SK-N-SH (cell line): ENCODE measurements around the gene ZNF469. TPM values are rescaled to one million over a fixed set of nuclear protein-coding genes. Genes with fewer than 3 reads are reported as not detected.
A peak's percentile ranks its signal among the peaks of the same experiment; 100 is the strongest.

Experiments used
- CTCF ChIA-PET: fragments of 300-600, 350-600 bp; formaldehyde crosslinking; extraction: SDS; loops from one replicate; lab custom pipeline; 2021; lab: Yijun Ruan, JAX
- POLR2A ChIA-PET: fragments of 350-600 bp; sonication (Branson Sonifier 250); formaldehyde crosslinking; extraction: SDS; loops from one replicate; lab custom pipeline; 2020; ENCODE audit warnings: antibody characterized with exemption, inconsistent platforms; lab: Yijun Ruan, JAX
- DNase-seq: peaks from one replicate; pipeline ENCODE4 v3.0.0; 2012
- H2AFZ ChIP-seq: fragments of 200-600 bp; sonication (generic); 2 replicates; pipeline ENCODE4 v1.8.1; 2016; ENCODE audit warnings: antibody characterized with exemption, mild to moderate bottlenecking, low read depth
- H3F3A ChIP-seq: fragments of 200-600 bp; sonication (generic); replicated peaks from 2 replicates; pipeline ENCODE3; 2016; ENCODE audit warnings: antibody characterized with exemption, mild to moderate bottlenecking; ENCODE audit not compliant: insufficient read depth
- H3K27ac ChIP-seq, 2 experiments: fragments of 200-500 bp in 1 of 2; fragments of 200-600 bp in 1 of 2; sonication (Bioruptor generic) in 1 of 2; sonication (generic), shearing (Covaris generic) in 1 of 2; 2 replicates each; pipeline versions ENCODE4 v1.5.1 to v1.6.1; 2014 to 2016; ENCODE audit warnings: low read depth in 2 of 2, inconsistent platforms in 1 of 2, low read length in 1 of 2, mild to moderate bottlenecking in 1 of 2, mixed read lengths in 1 of 2
- H3K27me3 ChIP-seq: fragments of 200-600 bp; sonication (generic), shearing (Covaris generic); 2 replicates; pipeline ENCODE4 v1.6.1; 2016; ENCODE audit warnings: mixed run types; ENCODE audit not compliant: insufficient read depth
- H3K36me3 ChIP-seq, 2 experiments: fragments of 200-500 bp in 1 of 2; fragments of 200-600 bp in 1 of 2; sonication (Bioruptor generic) in 1 of 2; sonication (generic) in 1 of 2; replicated peaks in 1 of 2; 2 replicates each; pipeline versions ENCODE3 to v1.5.1; 2014 to 2016; ENCODE audit warnings: low read length in 1 of 2, mild to moderate bottlenecking in 1 of 2; ENCODE audit not compliant: insufficient read depth in 2 of 2, control insufficient read depth in 1 of 2
- H3K4me1 ChIP-seq, 2 experiments: fragments of 200-500 bp in 1 of 2; fragments of 200-600 bp in 1 of 2; sonication (Bioruptor generic) in 1 of 2; sonication (generic), shearing (Covaris generic) in 1 of 2; 2 replicates each; pipeline versions ENCODE4 v1.5.1 to v1.6.1; 2014 to 2016; ENCODE audit warnings: low read depth in 1 of 2, low read length in 1 of 2, mixed run types in 1 of 2; ENCODE audit not compliant: insufficient read depth in 2 of 2, control insufficient read depth in 1 of 2
- H3K4me2 ChIP-seq: fragments of 200-600 bp; sonication (generic), shearing (Covaris generic); 2 replicates; pipeline ENCODE4 v1.6.1; 2017; ENCODE audit warnings: mixed run types
- H3K4me3 ChIP-seq, 2 experiments: fragments of 200-500 bp in 1 of 2; fragments of 200-600 bp in 1 of 2; sonication (Bioruptor generic) in 1 of 2; sonication (generic), shearing (Covaris generic) in 1 of 2; 2 replicates each; pipeline versions ENCODE4 v1.5.1 to v1.8.1; 2014 to 2016; ENCODE audit warnings: low read depth in 2 of 2, inconsistent platforms in 1 of 2, low read length in 1 of 2, mild to moderate bottlenecking in 1 of 2, mixed read lengths in 1 of 2, moderate library complexity in 1 of 2
- H3K79me2 ChIP-seq: fragments of 200-600 bp; sonication (generic); 2 replicates; pipeline ENCODE4 v1.8.1; 2017; ENCODE audit warnings: mild to moderate bottlenecking; ENCODE audit not compliant: insufficient read depth
- H3K9ac ChIP-seq: fragments of 200-600 bp; sonication (generic); 2 replicates; pipeline ENCODE4 v1.6.1; 2017; ENCODE audit warnings: mixed run types
- H3K9me2 ChIP-seq: fragments of 200-600 bp; sonication (generic); 2 replicates; pipeline ENCODE4 v1.6.1; 2017; ENCODE audit warnings: mixed run types
- H3K9me3 ChIP-seq: fragments of 200-600 bp; sonication (generic); 2 replicates; pipeline ENCODE4 v1.6.1; 2017; ENCODE audit warnings: mixed run types, mild to moderate bottlenecking, moderate library complexity
- H4K20me1 ChIP-seq: fragments of 200-600 bp; sonication (generic); 2 replicates; pipeline ENCODE4 v1.6.1; 2017; ENCODE audit warnings: mild to moderate bottlenecking, mixed run types; ENCODE audit not compliant: insufficient read depth
- CHD2 ChIP-seq: fragments of 150-350 bp; IDR thresholded peaks from 2 replicates; pipeline ENCODE4 v1.6.1; 2018; ENCODE audit warnings: low read length; ENCODE audit not compliant: partially characterized antibody
- EP300 ChIP-seq, 2 experiments: IDR thresholded peaks; 2 replicates each; pipeline versions ENCODE4 v1.4.0 to v1.6.1; 2012; ENCODE audit warnings: borderline replicate concordance in 1 of 2, low read depth in 1 of 2, low read length in 1 of 2
- FOSL2 ChIP-seq: IDR thresholded peaks from 2 replicates; pipeline ENCODE4 v1.4.0; 2012; ENCODE audit warnings: low read depth, mild to moderate bottlenecking, moderate library complexity, borderline replicate concordance
- GABPA ChIP-seq: IDR thresholded peaks from 2 replicates; pipeline ENCODE4 v1.4.0; 2012; ENCODE audit warnings: low read depth, mild to moderate bottlenecking
- JUND ChIP-seq: IDR thresholded peaks from 2 replicates; pipeline ENCODE4 v1.4.0; 2012
- MEF2A ChIP-seq: IDR thresholded peaks from 2 replicates; pipeline ENCODE4 v1.4.0; 2012; ENCODE audit warnings: low read depth, borderline replicate concordance
- RXRA ChIP-seq: IDR thresholded peaks from 2 replicates; pipeline ENCODE4 v1.4.0; 2012; ENCODE audit warnings: low read depth, mild to moderate bottlenecking, borderline replicate concordance
- SIN3A ChIP-seq: IDR thresholded peaks from 2 replicates; pipeline ENCODE4 v1.6.1; 2012; ENCODE audit warnings: low read depth, mild to moderate bottlenecking, low read length, moderate library complexity, borderline replicate concordance
- TCF12 ChIP-seq: IDR thresholded peaks from 2 replicates; pipeline ENCODE4 v1.4.0; 2012
- TEAD4 ChIP-seq: IDR thresholded peaks from 2 replicates; pipeline ENCODE4 v1.4.0; 2012; ENCODE audit warnings: mild to moderate bottlenecking, borderline replicate concordance; ENCODE audit not compliant: insufficient read depth
- USF1 ChIP-seq: IDR thresholded peaks from 2 replicates; pipeline ENCODE4 v1.4.0; 2012; ENCODE audit warnings: low read depth, borderline replicate concordance
- USF2 ChIP-seq: fragments of 150-350 bp; IDR thresholded peaks from 2 replicates; pipeline ENCODE4 v1.6.1; 2017; ENCODE audit warnings: antibody characterized with exemption, low read length, low read depth, borderline replicate concordance
- WGBS: methylation state at CpG from one replicate; pipeline ENCODE4 v1.1.6; 2017; ENCODE audit warnings: low lambda C conversion rate; 5-methylcytosine and 5-hydroxymethylcytosine counted together
- polyA plus RNA-seq, 3 experiments: library from polyadenylated mRNA; depleted of rRNA; stranded (reverse); fragments of >200 nt; gene quantifications; 2 replicates each; pipeline ENCODE4 v1.2.3, GENCODE V29; 2012
- TF ChIP-seq, protein P1 (sequence below): fragments of 150-350 bp; IDR thresholded peaks from 2 replicates; pipeline ENCODE4 v1.6.1; 2016; ENCODE audit warnings: mild to moderate bottlenecking, low read depth, low read length
- TF ChIP-seq, protein P2 (sequence below): IDR thresholded peaks from 2 replicates; pipeline ENCODE4 v1.6.1; 2012; ENCODE audit warnings: mild to moderate bottlenecking, low read depth, low read length, moderate library complexity

The ZNF469 gene
- polyA plus RNA-seq, 1 of the 3 experiments (the other 2 are of a cell fraction): 0.56 TPM

GRCh38 chr16:88351491-88352101, 31.2 kb upstream of the ZNF469 start:
- Histone ChIP-seq H3K9me2 (no peaks in the 10 kb centered on the region), H3K4me2 (no peak overlapping the region), H4K20me1 (no peaks in the 10 kb centered on the region), H3K4me1 (no peaks in the 10 kb centered on the region; a peak in 1 of 4 replicates)
- TF ChIP-seq USF2 (no peak), JUND (no peak), GABPA (no peak), SIN3A (no peak), CHD2 (no peak), MEF2A (no peak), FOSL2 (no peak), TCF12 (no peak), EP300 (IDR thresholded peaks at IDR 0.05; ENCODE audit: borderline replicate concordance in 1 of 2, low read depth in 1 of 2, low read length in 1 of 2) (no peak), USF1 (no peak), TEAD4 (no peak), RXRA (no peak)
- TF ChIP-seq, protein P1, sequence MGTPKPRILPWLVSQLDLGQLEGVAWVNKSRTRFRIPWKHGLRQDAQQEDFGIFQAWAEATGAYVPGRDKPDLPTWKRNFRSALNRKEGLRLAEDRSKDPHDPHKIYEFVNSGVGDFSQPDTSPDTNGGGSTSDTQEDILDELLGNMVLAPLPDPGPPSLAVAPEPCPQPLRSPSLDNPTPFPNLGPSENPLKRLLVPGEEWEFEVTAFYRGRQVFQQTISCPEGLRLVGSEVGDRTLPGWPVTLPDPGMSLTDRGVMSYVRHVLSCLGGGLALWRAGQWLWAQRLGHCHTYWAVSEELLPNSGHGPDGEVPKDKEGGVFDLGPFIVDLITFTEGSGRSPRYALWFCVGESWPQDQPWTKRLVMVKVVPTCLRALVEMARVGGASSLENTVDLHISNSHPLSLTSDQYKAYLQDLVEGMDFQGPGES: no peak
- TF ChIP-seq, protein P2, sequence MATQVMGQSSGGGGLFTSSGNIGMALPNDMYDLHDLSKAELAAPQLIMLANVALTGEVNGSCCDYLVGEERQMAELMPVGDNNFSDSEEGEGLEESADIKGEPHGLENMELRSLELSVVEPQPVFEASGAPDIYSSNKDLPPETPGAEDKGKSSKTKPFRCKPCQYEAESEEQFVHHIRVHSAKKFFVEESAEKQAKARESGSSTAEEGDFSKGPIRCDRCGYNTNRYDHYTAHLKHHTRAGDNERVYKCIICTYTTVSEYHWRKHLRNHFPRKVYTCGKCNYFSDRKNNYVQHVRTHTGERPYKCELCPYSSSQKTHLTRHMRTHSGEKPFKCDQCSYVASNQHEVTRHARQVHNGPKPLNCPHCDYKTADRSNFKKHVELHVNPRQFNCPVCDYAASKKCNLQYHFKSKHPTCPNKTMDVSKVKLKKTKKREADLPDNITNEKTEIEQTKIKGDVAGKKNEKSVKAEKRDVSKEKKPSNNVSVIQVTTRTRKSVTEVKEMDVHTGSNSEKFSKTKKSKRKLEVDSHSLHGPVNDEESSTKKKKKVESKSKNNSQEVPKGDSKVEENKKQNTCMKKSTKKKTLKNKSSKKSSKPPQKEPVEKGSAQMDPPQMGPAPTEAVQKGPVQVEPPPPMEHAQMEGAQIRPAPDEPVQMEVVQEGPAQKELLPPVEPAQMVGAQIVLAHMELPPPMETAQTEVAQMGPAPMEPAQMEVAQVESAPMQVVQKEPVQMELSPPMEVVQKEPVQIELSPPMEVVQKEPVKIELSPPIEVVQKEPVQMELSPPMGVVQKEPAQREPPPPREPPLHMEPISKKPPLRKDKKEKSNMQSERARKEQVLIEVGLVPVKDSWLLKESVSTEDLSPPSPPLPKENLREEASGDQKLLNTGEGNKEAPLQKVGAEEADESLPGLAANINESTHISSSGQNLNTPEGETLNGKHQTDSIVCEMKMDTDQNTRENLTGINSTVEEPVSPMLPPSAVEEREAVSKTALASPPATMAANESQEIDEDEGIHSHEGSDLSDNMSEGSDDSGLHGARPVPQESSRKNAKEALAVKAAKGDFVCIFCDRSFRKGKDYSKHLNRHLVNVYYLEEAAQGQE: no peak
- TF ChIP-seq, all 33 proteins: peak for 0
- 87% methylated on average over 22 of the region's 30 CpGs for WGBS
- Histone ChIP-seq H3K9ac (no peak overlapping the region), H3K27me3 (no peaks in the 10 kb centered on the region), H3K36me3 (no peaks in the 10 kb centered on the region), H2AFZ (no peak overlapping the region), H3K79me2 (no peaks in the 10 kb centered on the region), H3K27ac (no peak overlapping the region), H3K9me3 (no peaks in the 10 kb centered on the region), H3K4me3 (no peak overlapping the region), H3F3A (no peaks in the 10 kb centered on the region)
- ChIA-PET POLR2A (no interaction called here), CTCF (no interaction called here)
- DNase-seq: peak; percentile 47
